HG03196 (cell line): ENCODE results near the gene TUBB3.
A peak's percentile ranks its signal among the peaks of the same experiment; 100 is the strongest.
"Not testable (repeated sequence)": the region's sequence is repeated elsewhere in the genome, so short reads cannot be mapped to it uniquely, and the experiment has no call there.

Source experiments
- ATAC-seq: cut with Tn5 transposase; IDR thresholded peaks from one replicate; pipeline ENCODE4 v1.9.1; 2021; ENCODE audit not compliant: unreplicated experiment

Gene TUBB3

DNA sequence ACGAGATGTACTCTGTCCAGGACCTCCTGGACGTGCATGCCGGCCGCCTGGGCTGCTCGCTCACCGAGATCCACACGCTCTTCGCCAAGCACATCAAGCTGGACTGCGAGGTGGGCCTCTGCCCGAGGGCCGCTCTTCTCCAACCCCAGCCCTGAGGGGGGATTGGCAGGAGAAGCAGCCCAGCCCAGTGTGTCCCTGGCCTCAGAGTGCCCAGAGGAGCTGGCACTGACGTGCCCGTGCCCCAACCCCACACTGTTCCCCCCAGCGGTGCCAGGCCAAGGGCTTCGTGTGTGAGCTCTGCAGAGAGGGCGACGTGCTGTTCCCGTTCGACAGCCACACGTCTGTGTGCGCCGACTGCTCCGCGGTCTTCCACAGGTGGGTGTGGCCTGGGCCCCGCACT lies 41.1 kb downstream of the TUBB3 start:
- ATAC-seq, result no peak

DNA sequence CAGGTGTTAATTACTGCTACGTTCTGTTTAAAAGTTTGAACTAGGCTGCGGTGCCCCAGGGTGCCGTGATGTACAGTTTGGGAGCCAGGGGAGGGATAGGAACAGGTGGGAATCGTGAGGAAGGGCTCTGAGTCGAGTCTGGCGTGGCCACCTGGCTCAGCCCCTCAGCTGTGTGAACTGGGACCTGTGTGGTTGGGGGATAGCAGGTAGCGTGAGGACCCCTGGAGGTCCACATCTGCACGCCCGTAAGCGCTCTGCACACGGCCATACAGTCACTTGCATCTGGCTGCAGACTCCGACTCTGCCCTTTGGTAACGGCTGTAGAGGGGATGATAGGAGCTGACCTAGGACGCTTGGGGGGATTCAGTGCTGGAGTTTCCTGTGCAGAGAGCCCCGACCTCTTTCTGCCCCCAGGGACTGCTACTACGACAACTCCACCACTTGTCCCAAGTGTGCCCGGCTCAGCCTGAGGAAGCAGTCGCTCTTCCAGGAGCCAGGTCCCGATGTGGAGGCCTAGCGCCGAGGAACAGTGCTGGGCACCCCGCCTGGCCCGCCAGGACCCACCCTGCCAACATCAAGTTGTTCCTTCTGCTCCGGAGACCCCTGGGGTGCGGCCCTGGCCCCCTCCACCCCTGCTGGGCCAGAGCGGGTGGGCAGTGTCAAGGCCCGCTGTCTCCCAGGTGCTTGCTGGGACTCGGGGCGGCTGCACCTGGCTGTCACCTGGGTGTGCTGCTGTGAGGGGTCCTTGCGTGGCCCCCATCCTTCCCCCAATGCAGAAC lies 42.5 kb downstream of the TUBB3 start:
- ATAC-seq, result no peak

DNA sequence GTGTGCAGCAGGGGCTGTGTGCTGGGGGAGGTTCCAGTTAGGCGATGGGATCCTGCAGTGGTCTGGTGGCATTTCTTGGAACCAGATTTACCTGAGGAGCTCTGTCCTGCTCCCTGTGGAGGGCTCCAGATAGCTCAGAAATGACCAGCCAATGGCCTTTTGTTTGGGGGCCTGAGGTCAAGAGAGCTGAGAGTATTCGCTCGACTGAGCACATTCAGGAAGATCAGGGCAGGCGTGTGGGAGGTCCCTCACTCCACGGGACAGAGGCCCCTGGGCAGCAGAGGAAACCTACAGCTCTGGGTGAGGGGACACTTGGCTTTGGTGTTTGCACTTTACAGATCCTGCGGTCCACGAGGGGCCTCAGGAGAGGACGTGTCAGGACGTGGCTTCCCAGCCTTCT lies 43.6 kb downstream of the TUBB3 start:
- ATAC-seq, result no peak

GRCh38 chr16:89967436-89967835 lies 44.3 kb downstream of the TUBB3 start:
- ATAC-seq, result not testable (repeated sequence)

DNA sequence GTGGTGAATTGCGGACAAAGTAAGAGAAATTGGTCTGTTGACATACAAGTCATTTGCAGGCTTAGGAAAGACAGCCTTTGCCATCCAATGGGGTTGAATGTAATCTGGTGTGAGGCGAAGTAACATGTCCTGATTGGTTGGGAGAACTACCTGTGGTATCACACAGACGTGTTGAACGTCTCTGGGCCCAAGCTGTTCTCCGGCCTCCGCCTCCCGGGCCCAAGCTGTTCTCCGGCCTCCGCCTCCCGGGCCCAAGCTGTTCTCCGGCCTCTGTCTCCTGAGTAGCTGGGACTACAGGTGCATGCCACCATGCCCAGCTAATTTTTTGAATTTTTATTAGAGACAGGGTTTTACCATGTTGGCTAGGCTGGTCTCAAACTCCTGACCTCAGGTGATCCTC lies 44.9 kb downstream of the TUBB3 start:
- ATAC-seq, result not testable (repeated sequence)

- no peak for ATAC-seq
Observed at GRCh38 chr16:89969741-89970410, 46.7 kb downstream of the TUBB3 start.

- ATAC-seq, result no peak
Observed at GRCh38 chr16:89971495-89972243, 48.5 kb downstream of the TUBB3 start.

DNA sequence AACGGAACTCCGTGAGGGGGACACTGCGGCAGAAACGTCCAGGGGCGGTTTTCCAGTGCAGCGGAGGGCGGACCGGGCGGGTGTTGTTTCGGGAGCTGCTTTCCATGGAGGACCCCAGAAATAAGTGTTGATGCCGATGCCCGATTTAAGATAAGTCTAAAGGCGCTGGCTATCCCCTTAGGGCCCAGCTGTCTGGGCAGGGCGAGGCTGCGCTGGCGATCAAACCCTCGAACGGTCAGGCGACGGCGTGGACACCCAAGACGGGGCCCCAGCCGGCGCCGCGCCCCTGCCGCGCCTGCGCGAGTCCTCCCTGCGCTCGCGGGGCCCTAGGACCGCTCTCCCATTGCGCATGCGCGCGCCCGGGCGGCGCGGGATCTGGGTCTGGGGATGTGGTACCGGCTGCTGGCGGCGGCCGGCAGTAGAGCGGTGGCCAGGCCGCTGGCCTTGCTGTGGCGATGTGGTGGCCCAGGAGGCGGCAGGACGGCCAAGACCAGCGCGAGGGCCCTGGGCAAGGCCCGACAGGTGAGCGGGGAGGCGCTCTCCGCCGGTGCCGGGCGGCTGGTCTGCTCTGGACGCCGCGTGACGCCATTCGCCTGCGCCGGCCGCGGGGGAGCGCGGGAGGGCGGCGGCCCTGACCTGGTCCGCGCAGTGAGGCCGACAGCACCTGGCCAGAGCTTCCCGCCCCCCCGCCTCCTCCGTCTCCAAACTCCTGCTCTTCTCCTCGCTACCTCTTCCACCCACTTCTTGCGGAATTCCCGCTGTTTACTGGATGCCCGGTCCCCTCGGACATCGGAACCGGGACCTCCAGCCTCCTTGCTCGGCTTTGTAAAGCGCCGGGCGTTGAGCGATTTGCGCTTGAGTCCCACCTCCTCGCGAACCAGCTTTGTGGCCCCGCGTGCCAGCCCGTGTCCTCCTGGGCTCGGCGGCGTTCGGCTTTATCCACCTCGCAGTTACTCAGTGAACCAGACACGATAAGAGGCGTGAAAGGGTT lies 49.4 kb downstream of the TUBB3 start:
- ATAC-seq, result peak; percentile 77

DNA sequence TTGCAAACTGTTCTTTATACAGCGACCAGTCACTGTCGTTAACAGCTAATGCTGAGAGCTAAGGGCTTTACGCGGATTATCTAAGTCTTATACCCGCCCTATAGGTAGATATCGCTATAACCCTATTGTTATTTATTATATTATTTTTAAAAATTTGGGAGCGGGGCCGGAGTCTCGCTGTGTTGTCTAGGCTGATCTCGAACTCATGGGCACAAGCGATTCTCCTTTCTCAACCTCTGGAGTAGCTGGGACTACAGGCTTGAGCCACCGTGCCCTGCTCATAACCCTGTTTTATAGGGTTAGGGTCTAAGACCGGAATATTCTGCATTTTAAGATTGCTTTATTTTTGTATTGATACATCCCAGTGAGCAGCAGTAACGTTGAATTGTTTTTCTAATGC lies 50.1 kb downstream of the TUBB3 start:
- no peak for ATAC-seq

DNA sequence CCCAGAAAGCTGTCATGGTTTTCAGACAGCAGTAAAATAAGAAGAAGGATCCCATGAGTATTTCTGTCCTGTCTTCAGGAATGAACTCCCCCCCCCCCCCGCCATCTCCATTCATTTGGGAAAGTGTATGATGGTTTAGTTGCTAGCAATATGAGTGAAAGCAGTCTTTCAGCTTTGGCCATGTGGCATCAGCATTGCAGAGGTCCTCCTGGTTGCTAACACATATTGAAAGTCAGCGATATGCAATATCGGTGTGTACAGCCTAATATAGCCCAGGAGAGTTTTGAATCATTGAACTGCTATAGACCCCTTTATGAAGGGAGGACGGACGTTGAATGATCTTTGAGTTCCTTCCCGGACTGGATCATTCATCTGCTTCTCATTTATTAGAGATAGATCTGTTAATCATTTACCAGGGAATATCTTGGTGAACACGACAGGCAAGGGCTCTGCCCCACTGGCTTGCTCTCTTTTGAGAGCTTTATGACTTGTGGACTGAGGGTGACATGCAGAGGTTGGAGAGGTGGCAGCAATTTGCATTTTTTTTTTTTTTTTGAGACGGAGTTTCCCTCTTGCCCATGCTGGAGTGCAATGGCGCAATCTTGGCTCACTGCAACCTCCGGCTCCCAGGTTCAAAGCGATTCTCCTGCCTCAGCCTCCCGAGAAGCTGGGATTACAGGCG lies 50.7 kb downstream of the TUBB3 start:
- no peak for ATAC-seq

DNA sequence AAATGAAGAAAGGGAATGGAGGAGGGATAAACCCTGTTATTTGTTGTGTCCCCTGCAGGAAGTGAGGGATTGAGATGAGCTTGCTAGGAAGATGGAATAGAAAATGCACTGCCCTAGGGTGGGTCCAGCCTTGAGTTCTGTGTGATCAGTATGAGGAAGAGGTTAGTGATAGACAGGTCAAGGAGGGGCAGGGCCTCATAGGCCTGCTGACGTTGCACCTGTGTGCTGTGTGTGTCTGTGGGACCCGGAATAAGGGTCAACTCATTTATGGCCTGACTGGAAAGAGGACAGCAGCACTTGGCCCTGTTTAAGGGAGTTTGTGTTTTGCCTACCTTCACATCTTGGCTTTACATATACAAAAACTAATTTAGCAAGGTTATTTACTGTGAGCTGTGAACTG lies 51.7 kb downstream of the TUBB3 start:
- no peak for ATAC-seq

- ATAC-seq, result no peak
Observed at GRCh38 chr16:89981414-89981813, 58.3 kb downstream of the TUBB3 start.

GRCh38 chr16:89982318-89982717 lies 59.2 kb downstream of the TUBB3 start:
- no peak for ATAC-seq

DNA sequence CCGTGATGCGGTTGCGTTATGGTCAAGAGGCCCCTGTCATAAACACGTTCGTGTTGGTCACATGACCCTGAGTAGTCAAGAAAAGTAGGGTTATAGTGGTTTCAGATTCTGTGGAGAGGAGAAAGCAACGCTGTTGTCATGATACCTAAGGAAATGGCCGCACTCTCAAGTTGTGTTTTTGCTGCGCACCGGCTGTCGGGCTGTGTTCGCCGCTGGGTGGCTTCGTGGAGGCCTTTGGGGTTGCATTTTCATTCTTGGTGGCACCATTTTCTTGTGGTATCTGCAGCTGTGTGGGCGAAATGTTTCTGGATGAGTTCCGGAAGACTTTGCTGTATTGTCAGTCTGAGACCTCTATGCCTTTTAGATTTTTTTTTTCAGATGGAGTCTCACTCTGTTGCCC lies 60.4 kb downstream of the TUBB3 start:
- ATAC-seq, result no peak

- ATAC-seq, result no peak
Observed at GRCh38 chr16:89984216-89984615, 61.1 kb downstream of the TUBB3 start.

- no peak for ATAC-seq
Observed at GRCh38 chr16:89985219-89985618, 62.1 kb downstream of the TUBB3 start.
